DOHH2 (cell line): Measurements from ENCODE around the gene CACNG7.

Experiments
- CTCF ChIP-seq: fragments of 200-600 bp; sonication (generic); IDR thresholded peaks from one replicate; pipeline ENCODE4 v1.5.1; 2014; ENCODE audit warnings: antibody characterized with exemption, mild to moderate bottlenecking, low read depth, low read length; ENCODE audit not compliant: poor library complexity, severe bottlenecking
- EZH2phosphoT487 ChIP-seq: fragments of 200-600 bp; sonication (generic); IDR thresholded peaks from 2 replicates; pipeline ENCODE4 v1.6.1; 2017; ENCODE audit warnings: borderline replicate concordance, mild to moderate bottlenecking, antibody characterized with exemption, low read length, moderate library complexity, mixed read lengths

DNA sequence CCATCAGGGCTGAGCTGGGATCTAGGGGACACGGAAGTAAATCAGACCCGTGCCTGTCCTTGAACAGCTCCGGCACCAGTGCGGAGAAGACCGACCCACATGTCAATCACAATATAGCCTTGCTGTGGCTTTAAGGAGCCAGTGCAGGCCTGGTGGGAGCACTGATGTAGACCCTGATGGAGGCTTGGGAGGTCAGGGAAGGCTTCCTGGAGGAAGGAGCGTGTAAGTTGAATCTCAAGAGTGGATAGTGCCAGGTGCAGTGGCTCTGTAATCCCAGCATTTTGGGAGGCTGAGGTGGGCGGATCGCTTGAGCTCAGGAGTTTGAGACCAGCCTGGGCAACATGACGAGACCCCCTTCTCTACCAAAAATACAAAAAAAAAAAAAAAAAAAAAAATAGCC lies 42.9 kb downstream of the CACNG7 start:
- TF ChIP-seq CTCF (no peak), EZH2phosphoT487 (no peak)
